Measurements from ENCODE around the gene UBE2S.

- no peak for TF ChIP-seq POLR2A (IDR thresholded peaks at IDR 0.05)
- no peak for TF ChIP-seq CTCF (IDR thresholded peaks at IDR 0.05)
Observed at GRCh38 chr19:55384131-55384919, 23.3 kb downstream of the UBE2S start, which contains the start of gene TMEM238.
